Heart left ventricle (tissue), 13 donors: Measurements from ENCODE around the gene RAD51C.

Experiments used
- CTCF ChIP-seq, 12 donors: fragments of 200-600 bp; sonication (generic) in 4 of 12; IDR thresholded peaks; one replicate each; pipeline versions ENCODE4 v1.5.0 to v1.8.0; 2018 to 2022; ENCODE audit warnings: antibody characterized with exemption in 12 of 12, mild to moderate bottlenecking in 5 of 12
- POLR2A ChIP-seq, 2 donors: fragments of 450-650 bp; IDR thresholded peaks; one replicate each; pipeline ENCODE4 v1.6.1; 2017; ENCODE audit warnings: antibody characterized with exemption in 2 of 2, mild to moderate bottlenecking in 2 of 2, moderate library complexity in 2 of 2
- donor health status: ischemic (EF 13 %, LVEDD 7.1; RV severe dilation, severe dysfunction).
- donor health status: DM: no; HTN: yes; CAD: no.
- donor health status: DM: no; HTN: no; CAD: no.
- donor health status: ischemic (EF 25% LVEDD 6.9; RV normal size, moderate dysfunction).
- donor health status: ischemic (EF 25% LVEDD 5.7; RV mildly dilated, moderate dysfunction).
- donor health status: ischemic (EF 35%, LVEDD 5.7; RV mildly dilated, moderate dysfunction).
- donor health status: nonischemic (EF 11% LVEDD 7.7; RV severe dilation, severe dysfunction).
- donor health status: DM: yes; HTN: yes; CAD: no.
- donor health status: PGD.
- donor health status: ischemic (EF 29% LVEDD 5.4; RV normal size, mild dysfunction).
- donor health status: nonischemic (EF 23%, LVEDD 6.1; RV moderate dilation, normal function).

- TF ChIP-seq CTCF (IDR thresholded peaks at IDR 0.05) (no peak), POLR2A (IDR thresholded peaks at IDR 0.05) (no peak)
Measured at GRCh38 chr17:58702708-58703107, 10.3 kb downstream of the RAD51C start.
